GM12801 (cell line): ENCODE data around the gene NR2F1.

Source experiments
- CTCF ChIP-seq: IDR thresholded peaks from one replicate; pipeline ENCODE4 v1.5.1; 2011; ENCODE audit warnings: control low read depth; ENCODE audit not compliant: insufficient read length; ENCODE audit errors: extremely low read depth

The NR2F1 gene

DNA sequence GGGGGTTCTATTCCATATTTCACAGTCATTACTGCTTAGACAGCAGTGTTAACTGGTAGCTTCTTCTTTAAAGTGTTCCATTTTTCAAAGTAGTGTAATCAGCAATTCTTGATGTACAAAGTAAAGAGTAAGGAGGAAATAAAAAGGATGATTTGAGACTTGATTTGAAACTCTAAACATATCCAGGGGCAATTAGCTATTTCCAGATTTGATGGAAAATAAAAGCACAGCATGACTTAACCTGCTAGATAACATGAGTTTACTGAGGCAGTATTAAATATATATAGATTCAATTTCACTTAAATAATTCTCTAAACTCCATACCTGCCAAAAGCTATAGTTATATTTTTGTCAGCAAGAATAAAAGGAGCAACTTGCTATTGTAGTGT is 29.8 kb downstream of the NR2F1 start:
- no peak for TF ChIP-seq CTCF

DNA sequence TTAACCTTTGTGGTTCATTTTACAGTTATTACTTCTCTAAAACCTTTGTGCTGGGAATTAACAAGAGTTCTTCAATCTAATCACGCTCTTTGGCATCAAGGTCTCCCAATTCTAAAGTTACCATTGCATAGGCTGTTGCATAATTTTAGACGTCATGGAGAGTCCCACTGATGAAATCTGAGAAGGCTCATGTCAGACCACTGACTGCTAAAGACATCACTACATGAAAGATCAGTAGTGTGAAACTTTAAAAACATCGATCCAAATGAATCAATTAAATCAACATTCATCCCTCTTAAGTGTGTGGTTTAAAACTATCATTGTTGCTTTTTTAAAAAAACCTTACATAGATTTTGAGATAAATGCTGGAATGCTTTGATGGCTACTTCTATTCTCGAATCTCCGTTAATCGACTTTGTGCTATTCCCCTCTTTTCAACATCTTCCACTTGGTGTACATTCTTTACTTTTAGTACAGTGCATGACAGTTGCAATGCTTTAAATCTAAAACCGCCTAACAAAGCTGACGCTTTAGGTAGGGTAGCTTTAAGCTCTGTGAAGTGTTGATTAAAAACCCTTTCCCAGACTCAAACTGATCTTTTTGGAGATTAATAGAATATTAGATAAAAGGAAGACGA is 33.6 kb downstream of the NR2F1 start:
- no peak for TF ChIP-seq CTCF

DNA sequence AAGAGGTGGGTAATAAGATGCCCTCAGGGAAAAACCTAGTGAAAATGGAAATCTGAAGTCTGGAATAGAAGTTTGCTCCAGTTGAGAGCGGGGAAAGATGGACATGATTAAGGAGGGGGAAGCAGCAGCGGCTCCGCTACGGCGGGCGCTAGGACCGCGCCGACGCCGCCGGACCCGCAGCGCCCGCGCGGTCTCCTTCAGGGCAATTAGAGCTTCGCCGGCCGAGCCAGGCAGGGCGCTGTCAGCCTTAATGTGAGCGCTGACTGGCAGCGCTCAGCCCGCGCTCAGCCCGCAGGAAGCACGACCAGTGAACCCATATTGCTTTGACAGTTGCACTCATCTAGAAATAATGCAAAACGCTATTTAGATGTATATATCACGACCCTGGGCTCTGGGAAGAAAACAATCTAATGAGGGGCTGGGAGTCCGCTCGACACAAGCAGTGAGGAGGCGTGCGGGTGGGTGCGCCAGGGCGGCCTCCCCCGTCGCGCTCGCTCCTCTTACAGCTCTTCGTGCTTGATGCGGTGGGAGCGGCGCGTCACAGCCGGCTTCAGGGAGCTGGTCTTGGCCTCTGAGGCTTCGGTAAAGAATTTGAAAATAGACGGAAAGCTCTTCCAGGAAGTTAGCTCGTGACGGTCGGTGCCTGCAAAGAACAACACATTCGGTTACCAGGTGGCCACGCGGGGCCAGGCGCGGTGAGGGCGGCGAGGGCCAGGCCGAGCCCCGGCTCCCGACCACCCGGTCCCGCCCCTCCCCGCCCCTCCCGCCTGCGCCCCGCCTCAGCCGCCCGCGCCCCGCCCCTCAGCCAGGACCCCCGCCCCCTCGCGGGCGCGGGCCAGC is 37.7 kb downstream of the NR2F1 start:
- no peak for TF ChIP-seq CTCF

DNA sequence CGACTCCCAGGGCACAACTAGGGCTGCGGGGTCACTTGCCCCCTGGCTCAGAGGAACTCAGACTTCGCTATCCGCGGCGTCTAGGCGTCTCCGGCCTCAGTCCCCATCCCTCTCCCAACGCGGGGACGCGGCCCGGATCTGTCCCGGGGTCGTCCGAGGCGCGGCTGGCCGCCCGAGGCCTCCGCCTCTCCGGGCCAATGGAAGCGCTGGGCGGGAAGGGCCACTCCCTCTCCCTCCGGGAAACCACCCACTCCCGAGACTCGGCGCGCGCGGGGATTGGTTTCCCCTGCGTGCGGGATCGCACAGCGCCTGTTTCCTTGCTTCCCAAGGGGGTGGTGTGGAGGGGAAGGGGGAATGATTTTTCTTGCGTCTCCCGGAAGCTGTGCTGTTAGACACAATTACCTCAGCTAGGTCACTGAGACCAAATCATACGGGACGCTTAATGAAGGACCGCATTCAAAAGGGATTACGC is 38.3 kb downstream of the NR2F1 start:
- TF ChIP-seq CTCF: no peak

GRCh38 chr5:93622240-93622885 is 39.3 kb downstream of the NR2F1 start:
- TF ChIP-seq CTCF: no peak

DNA sequence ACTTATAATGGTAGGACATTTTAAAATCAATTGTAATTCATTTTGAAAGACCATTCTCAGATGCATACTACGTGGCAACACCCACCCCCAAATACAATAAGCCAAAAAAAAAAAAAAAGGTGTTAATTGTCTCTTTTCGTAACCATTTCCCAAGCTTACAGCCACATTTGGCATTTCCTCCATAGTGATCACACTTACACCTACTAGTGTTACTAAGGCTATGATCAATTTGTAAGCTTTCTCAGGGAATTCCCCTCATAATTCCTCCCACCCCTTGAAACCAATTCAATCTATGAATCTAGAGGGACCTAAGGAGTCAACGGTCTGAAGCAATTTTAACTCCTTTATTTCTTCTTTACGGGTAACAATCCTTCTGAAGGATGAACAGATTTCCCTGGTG is 40.1 kb downstream of the NR2F1 start:
- TF ChIP-seq CTCF: no peak

DNA sequence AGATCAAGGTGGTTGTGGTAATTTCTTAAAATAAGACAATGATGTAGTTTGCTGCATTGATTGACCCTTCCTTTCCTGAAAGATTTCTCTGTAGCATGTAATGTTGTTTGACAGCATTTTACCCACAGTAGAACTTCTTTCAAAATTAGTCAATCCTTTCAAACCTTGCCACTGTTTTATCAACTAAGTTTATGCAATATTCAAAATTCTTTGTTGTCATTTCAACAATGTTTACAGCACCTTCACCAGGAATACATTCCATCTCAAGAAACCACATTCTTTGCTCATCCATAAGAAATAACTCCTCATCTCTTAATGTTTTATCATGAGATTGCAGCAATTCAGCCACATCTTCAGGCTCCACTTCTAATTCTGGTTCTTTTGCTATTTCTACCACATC is 43.8 kb downstream of the NR2F1 start:
- no peak for TF ChIP-seq CTCF
